Activated T-helper 2 cell treated with anti-CD3 and anti-CD28 coated beads, Interferon-gamma antibody, Interleukin-2, Interleukin-4, amounts not matched to agents 10 μg/mL and 5 μg/mL and 100 μg/mL, durations not matched to agents 14 hours and 24 hours and 36 hours (primary cell): ENCODE measurements around the gene MAPK8IP2. TPM values are rescaled to one million over a fixed set of nuclear protein-coding genes. Genes with fewer than 3 reads are reported as not detected.
A peak's percentile ranks its signal among the peaks of the same experiment; 100 is the strongest.

Source experiments
- DNase-seq: peaks from one replicate; pipeline ENCODE4 v3.0.0; 2021; ENCODE audit warnings: low spot score
- H3K27ac Mint-ChIP-seq: one replicate; pipeline ENCODE4 v1.8.0; 2021; ENCODE audit warnings: mixed read lengths
- H3K27me3 Mint-ChIP-seq: one replicate; pipeline ENCODE4 v1.8.0; 2021; ENCODE audit warnings: low read depth, mixed read lengths
- H3K36me3 Mint-ChIP-seq: one replicate; pipeline ENCODE4 v1.8.0; 2021; ENCODE audit warnings: low read depth, mixed read lengths
- H3K4me1 Mint-ChIP-seq: one replicate; pipeline ENCODE4 v1.8.0; 2021; ENCODE audit warnings: low read depth, mixed read lengths
- H3K4me3 Mint-ChIP-seq: one replicate; pipeline ENCODE4 v1.8.0; 2021; ENCODE audit warnings: low read depth, mild to moderate bottlenecking, moderate library complexity, mixed read lengths
- H3K9me3 Mint-ChIP-seq: one replicate; pipeline ENCODE4 v1.8.0; 2021; ENCODE audit warnings: mixed read lengths
- intact Hi-C: fragments of 100-400 bp; cut with micrococcal nuclease; formaldehyde crosslinking; loops from one replicate; pipeline ENCODE4 v1.15.1; 2023
- total RNA-seq: library from RNA; stranded (reverse); gene quantifications from 2 replicates; pipeline ENCODE4 v1.2.3, GENCODE V29; 2022

The MAPK8IP2 gene
- total RNA-seq = 0.09 and 0.16 TPM in 2 replicates

DNA sequence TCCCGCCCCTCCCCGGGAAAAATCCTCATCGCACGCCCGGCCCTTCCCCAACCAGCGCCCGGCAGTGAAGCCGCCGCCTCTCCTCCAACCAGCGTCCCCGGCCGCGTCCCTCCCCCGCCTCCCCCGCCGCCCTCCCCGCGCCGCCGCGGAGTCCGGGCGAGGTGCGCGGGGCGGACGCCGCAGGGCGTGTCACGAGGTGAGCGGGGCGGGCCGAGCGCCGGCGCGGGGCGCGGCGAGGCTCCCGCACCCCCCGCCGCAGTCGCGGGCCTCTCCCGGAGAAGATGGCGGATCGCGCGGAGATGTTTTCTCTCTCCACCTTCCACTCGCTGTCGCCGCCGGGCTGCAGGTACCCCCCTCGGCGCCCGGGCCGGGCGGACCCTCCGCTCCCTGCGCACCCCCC, at the start of gene MAPK8IP2:
Gene MAPK8IP2, plus strand, starts transcription at position 256 of the 400 bp plus-strand sequence. Its CDS starts 26 bp downstream, at position 282.
- no peak for DNase-seq
- Mint-ChIP-seq H3K27me3 (peaks cover 38% of the 10 kb centered on the region), H3K27ac (no peak within 1 kb of the TSS), H3K4me3 (peak within 1 kb of the TSS; percentile 30), H3K4me1 (peaks cover 2% of the 10 kb centered on the region), H3K36me3 (no peaks in the 10 kb centered on the region), H3K9me3 (no peaks in the 10 kb centered on the region)
- intact Hi-C loops = no loop called here

DNA sequence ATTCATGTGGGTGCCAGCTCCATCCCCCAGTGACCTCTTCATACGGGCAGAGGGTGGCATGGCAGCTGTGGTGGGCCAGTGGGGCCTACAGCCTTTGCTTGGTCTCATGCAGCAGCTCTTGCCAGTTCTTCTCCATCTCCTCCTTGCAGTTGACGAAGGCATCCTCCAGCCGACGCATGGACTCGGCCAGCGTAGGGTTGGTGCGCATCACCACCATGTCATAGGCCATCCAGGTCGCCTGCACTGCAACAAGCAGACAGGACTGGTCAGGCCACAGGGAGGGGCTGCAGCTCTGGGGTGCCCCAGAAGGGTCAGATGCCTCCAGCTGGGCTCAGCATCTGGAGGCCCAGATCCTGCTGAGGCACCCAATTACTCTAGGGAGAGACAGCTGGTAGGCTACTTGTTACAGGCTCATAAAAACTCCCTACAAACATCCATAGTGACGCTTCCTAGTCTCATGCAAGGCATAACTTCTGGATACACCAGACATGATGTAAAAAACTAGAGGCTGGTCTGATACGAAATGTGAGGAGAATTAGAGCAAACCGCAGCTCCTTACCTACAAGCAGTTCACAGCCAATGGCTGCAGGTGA, 49.3 kb upstream of the MAPK8IP2 start:
- intact Hi-C loops = no loop called here
- Mint-ChIP-seq H3K27ac (no peak overlapping the region), H3K4me1 (peaks cover 7% of the 10 kb centered on the region), H3K27me3 (peaks cover 4% of the 10 kb centered on the region), H3K9me3 (no peaks in the 10 kb centered on the region), H3K4me3 (no peak overlapping the region), H3K36me3 (peaks cover 3% of the 10 kb centered on the region)
- no peak for DNase-seq

GRCh38 chr22:50553310-50553709, 47.3 kb upstream of the MAPK8IP2 start:
- intact Hi-C loops = no loop called here
- peaks cover 3% of the 10 kb centered on the region for H3K36me3 Mint-ChIP-seq
- H3K4me1 Mint-ChIP-seq = peaks cover 7% of the 10 kb centered on the region
- no peak for DNase-seq
- H3K27me3 Mint-ChIP-seq = peaks cover 8% of the 10 kb centered on the region
- H3K27ac Mint-ChIP-seq = no peak overlapping the region
- H3K4me3 Mint-ChIP-seq = no peak overlapping the region
- no peaks in the 10 kb centered on the region for H3K9me3 Mint-ChIP-seq

GRCh38 chr22:50556703-50557102, 43.9 kb upstream of the MAPK8IP2 start:
- Mint-ChIP-seq H3K4me3 (no peak overlapping the region), H3K36me3 (no peaks in the 10 kb centered on the region), H3K27me3 (peaks cover 18% of the 10 kb centered on the region), H3K9me3 (no peaks in the 10 kb centered on the region), H3K4me1 (peaks cover 9% of the 10 kb centered on the region), H3K27ac (no peak overlapping the region)
- no peak for DNase-seq
- intact Hi-C loops = no loop called here

DNA sequence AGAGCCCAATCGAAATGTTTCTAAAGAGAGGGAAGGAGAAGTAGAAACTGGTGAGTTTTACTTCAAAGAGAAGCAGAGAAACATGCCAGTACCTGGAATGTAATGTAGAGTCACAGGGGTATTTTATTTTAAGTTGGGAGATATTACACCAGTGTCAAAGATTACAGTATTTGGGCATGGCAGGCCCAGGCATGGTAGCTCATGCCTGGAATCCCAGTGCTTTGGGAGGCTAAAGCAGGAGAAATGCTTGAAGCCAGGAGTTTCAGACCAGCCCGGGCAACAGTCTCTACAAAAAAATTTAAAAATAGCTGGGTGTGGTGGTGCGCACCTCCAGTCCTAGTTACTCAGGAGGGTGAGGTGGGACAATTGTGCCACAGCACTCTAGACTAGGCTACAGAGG, 40.6 kb upstream of the MAPK8IP2 start:
- Mint-ChIP-seq H3K36me3 (no peaks in the 10 kb centered on the region), H3K27me3 (peaks cover 29% of the 10 kb centered on the region), H3K4me1 (peaks cover 19% of the 10 kb centered on the region), H3K4me3 (no peak overlapping the region), H3K9me3 (no peaks in the 10 kb centered on the region), H3K27ac (no peak overlapping the region)
- intact Hi-C loops = loop anchor here (2.0 kb wide), 1 partner anchor 15 kb away; the partner anchor contains the start of gene KLHDC7B
- DNase-seq = no peak

DNA sequence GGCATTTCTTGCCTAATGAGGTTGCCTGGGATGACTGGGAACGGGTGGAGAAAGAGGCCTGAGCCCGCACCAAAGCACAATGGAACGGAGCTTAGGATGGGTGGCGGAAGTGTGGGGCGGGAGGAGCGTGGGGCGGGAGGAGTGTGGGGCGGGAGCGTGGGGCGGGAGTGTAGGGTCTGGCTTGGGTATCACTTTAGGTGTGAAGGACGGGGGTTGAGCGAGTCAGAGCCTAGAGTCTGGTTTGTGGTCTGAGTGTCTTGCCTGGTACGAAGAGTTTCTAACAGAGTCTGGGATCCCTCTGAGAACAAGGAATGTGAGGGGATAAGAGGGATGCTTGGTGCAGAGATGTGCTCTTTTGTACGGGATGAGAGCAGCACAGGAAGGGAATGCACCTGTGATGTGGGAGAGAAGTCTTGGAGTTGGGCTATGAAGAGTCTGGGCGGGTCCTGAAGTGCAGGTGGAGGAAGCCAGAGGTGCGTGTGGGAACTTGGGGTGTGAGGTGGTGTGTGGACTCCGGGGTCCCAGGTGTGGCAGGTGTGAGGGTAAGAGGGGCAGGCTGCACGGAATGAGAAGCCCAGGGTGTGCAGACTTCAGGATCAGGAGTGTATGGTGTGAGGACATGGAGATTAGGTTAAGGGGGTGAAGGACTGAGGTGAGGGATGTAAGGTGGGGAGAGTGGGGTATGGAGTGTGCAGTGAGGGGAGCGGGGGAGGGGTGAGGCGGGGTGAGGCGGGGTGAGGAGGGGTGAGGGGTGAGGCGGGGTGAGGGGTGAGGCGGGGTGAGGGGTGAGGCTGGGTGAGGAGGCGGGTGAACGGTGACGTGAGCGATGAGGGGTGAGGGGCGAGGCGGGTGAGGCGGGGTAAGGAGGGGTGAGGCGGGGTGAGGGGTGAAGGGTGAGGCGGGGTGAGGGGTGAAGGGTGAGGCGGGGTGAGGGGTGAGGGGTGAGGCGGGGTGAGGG, 38.9 kb upstream of the MAPK8IP2 start:
- Mint-ChIP-seq H3K9me3 (no peaks in the 10 kb centered on the region), H3K27ac (peak overlapping the region; percentile 66), H3K4me1 (peaks cover 16% of the 10 kb centered on the region), H3K36me3 (no peaks in the 10 kb centered on the region), H3K4me3 (peak overlapping the region; percentile 67), H3K27me3 (peaks cover 20% of the 10 kb centered on the region)
- intact Hi-C loops = loop anchor here (2.0 kb wide), 2 partner anchors 17 to 21 kb away; partner anchors contain the start of genes CHKB and KLHDC7B
- DNase-seq = no peak

DNA sequence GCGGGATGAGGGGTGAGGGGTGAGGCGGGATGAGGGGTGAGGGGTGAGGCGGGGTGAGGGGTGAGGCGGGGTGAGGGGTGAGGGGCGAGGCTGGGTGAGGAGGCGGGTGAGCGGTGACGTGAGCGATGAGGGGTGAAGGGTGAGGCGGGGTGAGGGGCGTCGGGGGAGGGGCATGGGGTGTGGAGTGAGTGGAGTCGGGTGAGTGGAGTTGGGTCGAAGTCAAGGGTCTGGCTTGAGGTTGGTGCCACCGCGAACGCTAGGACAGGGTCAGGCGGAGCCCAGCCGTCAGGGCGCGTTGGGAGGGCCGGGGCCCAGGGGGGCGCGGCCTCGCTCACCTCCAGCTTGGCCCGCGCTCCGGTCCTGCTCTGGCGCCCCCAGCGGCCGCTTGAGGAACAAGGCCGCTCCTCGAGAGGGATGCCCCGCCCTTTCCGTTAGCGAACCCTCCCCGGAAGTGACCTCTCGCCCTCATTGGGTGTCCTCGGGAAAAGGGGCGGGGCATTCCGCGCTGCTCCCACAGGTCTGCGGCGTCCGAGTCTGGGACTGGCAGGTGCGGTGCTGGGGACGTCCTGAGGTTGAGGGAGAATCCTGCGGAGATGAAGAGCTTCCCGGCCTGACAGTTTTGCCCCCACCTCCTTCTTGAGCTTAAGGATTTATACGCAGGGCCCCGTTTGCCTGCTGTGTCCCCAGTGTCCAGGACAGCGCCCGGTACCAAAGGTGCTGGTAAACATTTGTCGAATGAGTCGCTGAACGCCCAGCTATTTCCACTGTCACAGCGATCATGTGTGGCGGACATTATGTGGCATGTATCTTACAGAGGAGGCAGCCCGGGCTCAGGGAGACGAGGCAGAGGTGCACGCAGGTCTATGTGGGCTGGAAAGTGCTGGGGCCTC, 37.8 kb upstream of the MAPK8IP2 start, which contains the start of gene SYCE3:
Gene SYCE3, minus strand, starts transcription at position 397 of the 890 bp plus-strand sequence. CDS start 6,514 bp downstream, outside the sequence.
- Mint-ChIP-seq H3K27ac (peak within 1 kb of the TSS; percentile 66), H3K4me3 (peak within 1 kb of the TSS; percentile 89), H3K9me3 (no peaks in the 10 kb centered on the region), H3K4me1 (peaks cover 16% of the 10 kb centered on the region), H3K36me3 (peaks cover 3% of the 10 kb centered on the region), H3K27me3 (peaks cover 20% of the 10 kb centered on the region)
- peak; percentile 96 for DNase-seq
- intact Hi-C loops = loop anchor here (1.0 to 2.0 kb wide), 2 partner anchors 20 to 37 kb away; partner anchors contain the start of genes CHKB and SCO2

DNA sequence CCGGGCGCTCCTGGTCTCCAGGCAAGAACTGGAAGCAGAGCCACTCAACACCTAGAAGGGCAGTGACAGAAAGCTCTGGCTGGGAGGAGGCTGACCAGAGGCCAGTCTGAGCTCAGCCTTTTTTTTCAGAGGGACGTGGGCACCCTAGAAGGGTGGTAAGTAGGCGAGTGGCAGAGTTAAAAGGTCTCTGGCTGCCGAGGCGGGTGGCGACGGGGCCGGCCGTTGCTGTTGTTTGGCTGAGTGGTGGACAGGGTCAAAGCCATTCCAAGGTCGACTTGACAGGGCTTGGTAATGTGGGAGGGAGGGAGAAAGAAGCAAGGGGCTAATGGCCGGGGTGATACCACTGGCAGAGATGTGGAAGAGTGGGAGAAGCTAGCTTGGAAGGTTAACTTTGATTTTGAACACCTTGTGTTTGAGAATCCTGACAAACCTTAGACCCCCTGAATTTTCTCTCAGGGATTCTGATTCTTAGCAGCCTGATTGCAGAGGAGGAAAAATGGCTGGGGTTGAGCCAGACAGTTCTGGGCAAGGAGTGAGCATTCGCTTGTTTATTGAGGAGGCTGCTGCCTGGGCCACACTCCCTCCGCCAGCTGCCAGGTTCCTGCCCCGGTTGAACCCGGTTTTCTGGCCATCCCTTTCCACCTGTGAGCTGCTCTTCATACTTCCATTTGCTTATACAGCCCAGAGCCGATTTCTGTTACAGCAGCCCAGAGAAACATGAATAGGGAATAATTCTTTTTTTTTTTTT, 37.0 kb upstream of the MAPK8IP2 start:
- Mint-ChIP-seq H3K27me3 (peaks cover 20% of the 10 kb centered on the region), H3K9me3 (no peaks in the 10 kb centered on the region), H3K4me1 (peaks cover 16% of the 10 kb centered on the region), H3K27ac (no peak overlapping the region), H3K4me3 (peak overlapping the region; percentile 89), H3K36me3 (peaks cover 7% of the 10 kb centered on the region)
- intact Hi-C loops = loop anchor here (1.0 to 2.0 kb wide), 2 partner anchors 19 to 38 kb away; partner anchors contain the start of genes CHKB and SCO2
- DNase-seq = no peak

DNA sequence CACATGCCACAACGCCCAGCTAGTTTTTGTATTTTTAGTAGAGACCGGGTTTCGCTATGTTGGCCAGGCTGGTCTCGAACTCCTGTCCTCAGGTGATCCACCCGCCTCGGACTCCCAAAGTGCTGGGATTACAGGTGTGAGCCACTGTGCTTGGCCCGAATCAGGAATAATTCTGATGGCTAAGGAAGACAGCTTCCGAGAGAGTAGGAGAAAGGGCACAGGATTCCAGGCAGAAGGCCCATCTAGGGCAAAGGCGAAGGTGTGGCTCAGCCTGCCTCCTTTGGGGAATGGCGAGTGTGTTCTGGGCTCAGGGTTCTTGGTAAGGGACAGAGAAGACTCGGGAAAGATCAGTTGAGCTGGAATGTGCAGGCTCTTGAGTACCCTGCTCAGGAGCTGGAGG, 36.3 kb upstream of the MAPK8IP2 start:
- Mint-ChIP-seq H3K27ac (no peak overlapping the region), H3K9me3 (no peaks in the 10 kb centered on the region), H3K36me3 (peaks cover 8% of the 10 kb centered on the region), H3K4me3 (no peak overlapping the region), H3K4me1 (peaks cover 16% of the 10 kb centered on the region), H3K27me3 (peaks cover 20% of the 10 kb centered on the region)
- intact Hi-C loops = no loop called here
- no peak for DNase-seq

- Mint-ChIP-seq H3K4me1 (peaks cover 9% of the 10 kb centered on the region), H3K27me3 (peaks cover 10% of the 10 kb centered on the region), H3K36me3 (peaks cover 38% of the 10 kb centered on the region), H3K9me3 (no peaks in the 10 kb centered on the region), H3K27ac (no peak overlapping the region), H3K4me3 (no peak overlapping the region)
- no peak for DNase-seq
- intact Hi-C loops = no loop called here
Measured at GRCh38 chr22:50567721-50568252, 32.8 kb upstream of the MAPK8IP2 start.

GRCh38 chr22:50568626-50569025, 32.0 kb upstream of the MAPK8IP2 start:
- Mint-ChIP-seq H3K36me3 (peaks cover 40% of the 10 kb centered on the region), H3K9me3 (no peaks in the 10 kb centered on the region), H3K27me3 (peaks cover 5% of the 10 kb centered on the region), H3K4me3 (no peak overlapping the region), H3K27ac (no peak overlapping the region), H3K4me1 (peaks cover 2% of the 10 kb centered on the region)
- intact Hi-C loops = no loop called here
- DNase-seq = no peak
